ENCODE data around the gene EEFSEC.

- TF ChIP-seq CTCF (IDR thresholded peaks at IDR 0.05), result no peak
- no peak for TF ChIP-seq ZFX (IDR thresholded peaks at IDR 0.05; ENCODE audit: borderline replicate concordance)
Measured at GRCh38 chr3:128245460-128245859, 92.2 kb downstream of the EEFSEC start.
